T-helper 1 cell treated with Interleukin-12 subunit alpha and Interleukin-12 subunit beta and Interleukin-4 antibody, amounts not matched to agents 30 ng/mL and 1 ng/mL, for 36 hours (primary cell): Measurements from ENCODE around the gene NAA16. TPM values are rescaled to one million over a fixed set of nuclear protein-coding genes. Genes with fewer than 3 reads are reported as not detected.
"Not testable (repeated sequence)": the region's sequence is repeated elsewhere in the genome, so short reads cannot be mapped to it uniquely, and the experiment has no call there.

Experiments
- intact Hi-C: fragments of 100-400 bp; cut with micrococcal nuclease; formaldehyde crosslinking; loops from one replicate; pipeline ENCODE4 v1.15.1; 2024
- total RNA-seq: library from RNA; stranded (reverse); gene quantifications from 2 replicates; pipeline ENCODE4 v1.2.3, GENCODE V29; 2022

The NAA16 gene
- total RNA-seq, result 29.8 and 31.7 TPM in 2 replicates

GRCh38 chr13:41310963-41311405 is at the start of gene NAA16:
NAA16 (plus strand) TSS chr13:41311267; CDS start chr13:41311529, 262 bp downstream.
- intact Hi-C loops, result loop anchor here (1.0 to 5.0 kb wide), 11 partner anchors 42 to 960 kb away; partner anchors contain the start of genes DGKH, KBTBD6, KBTBD7 and MTRF1

DNA sequence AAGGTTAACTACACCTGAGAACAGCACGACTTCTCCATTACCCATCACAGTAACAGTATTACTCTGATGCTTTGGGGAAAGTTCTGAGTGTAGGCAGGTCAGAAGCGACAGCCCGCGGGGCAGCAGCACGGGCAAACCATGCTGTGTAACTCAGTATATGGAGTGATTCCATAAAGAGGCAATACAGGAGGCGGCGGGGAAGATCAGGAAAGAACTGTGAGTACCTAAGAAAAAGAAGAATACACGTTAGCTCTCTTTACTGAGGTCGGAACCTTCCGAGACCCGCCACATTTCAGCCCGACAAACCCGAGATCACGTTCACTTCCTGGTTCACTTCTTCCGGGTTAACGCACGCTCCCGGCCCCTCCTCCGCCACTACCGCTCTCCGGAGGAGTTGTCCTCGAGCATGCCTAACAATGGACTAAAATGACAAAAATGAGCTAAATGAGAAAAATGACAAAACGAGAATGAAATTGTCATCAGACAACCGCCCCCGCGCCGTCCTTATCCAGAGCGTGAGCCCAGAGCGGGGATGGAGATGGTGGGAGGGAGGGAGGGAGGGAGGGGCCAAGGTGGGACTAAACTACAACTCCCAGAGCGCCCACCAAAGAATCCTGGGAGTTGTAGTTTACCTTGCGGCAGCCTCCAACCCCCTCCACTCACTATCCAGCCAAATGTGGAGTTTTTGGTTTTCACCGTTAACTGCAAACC is 47.7 kb upstream of the NAA16 start, which contains the start of gene MTRF1:
Gene MTRF1 (minus strand): TSS at position 316 of the 711 bp plus-strand sequence. CDS start 2,669 bp downstream, outside the sequence.
- intact Hi-C loops, result loop anchor here (1.0 to 5.0 kb wide), 13 partner anchors 48 to 1608 kb away; partner anchors contain the start of genes COG6, ELF1, KBTBD6 and KBTBD7

DNA sequence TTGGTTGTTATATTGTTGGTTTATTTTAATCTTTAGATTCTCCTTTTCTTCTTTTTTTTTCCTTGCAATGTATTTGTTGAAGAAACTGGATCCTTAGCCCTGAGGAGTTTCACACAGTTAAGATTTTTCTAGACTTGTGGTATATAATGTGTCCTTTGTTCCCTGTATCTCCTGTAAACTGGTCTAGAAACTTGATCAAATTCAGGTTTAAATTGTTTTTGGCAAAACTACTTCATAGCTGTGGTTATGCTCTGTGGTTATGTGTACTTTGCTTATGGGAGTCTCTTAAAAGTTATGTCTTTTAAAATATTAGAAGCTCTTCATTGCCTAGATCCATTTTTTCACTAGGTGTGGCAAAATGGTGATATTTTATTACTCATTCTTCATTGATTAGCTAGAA is 44.0 kb upstream of the NAA16 start:
- intact Hi-C loops, result no loop called here

DNA sequence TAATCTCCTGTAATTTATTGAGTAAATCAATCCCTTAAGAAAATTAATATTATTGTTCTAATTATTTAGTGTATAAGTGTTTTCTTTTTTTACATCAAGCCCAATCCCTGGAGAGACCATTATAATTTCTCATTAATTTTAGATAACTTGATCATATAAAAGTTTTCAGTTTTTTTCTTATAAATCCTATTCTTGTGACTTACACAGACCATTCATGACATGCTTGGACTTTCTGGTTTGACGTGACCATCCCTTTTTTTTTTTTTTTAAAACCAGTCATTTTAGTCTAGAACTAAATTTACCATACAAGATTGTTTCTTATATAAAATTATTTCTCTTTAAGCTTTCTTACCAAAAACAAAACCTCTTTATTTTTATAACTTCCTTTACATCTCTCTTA is 42.3 kb upstream of the NAA16 start:
- intact Hi-C loops, result loop anchor here (2.0 kb wide), 1 partner anchor 18 kb away; no protein-coding TSS in a partner anchor

DNA sequence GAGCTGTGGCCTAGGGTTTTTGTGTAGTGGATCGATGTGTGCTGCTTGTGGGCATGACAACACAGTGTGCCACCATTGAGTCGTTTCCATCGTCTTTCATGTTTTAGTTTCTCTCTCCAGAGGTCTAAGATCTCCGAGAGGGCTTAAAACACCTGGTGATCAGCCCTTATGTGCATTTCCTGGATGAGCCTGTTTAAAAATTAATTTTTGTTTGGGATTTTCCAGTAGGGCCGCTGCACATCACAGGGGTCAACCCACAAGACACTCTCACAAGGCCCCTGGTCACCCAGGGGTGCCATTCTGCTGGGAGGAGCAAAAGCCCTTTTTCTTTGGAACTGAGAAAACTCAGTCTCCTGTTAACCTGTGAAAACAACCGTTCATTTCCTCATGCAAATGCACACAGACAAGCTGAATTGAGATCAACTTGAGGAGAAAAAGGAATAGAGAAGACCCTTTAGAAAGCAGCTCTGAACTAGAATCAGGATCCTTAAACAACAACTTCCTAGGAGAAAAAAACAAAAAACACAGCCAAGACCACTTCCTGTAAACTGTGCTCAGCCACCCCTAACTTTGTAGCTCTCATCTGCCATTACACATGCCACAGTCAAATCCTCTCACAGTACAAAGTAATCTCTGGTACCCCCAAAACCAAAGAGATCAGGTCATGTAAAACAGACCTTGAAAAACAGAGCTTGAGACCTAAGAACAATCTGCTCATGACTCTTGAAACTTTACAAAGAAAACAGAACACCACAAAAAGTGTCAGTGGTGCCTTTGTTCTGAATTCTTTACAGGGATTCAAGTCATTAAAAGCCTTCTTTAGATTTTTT is 39.4 kb upstream of the NAA16 start:
- intact Hi-C loops, result no loop called here

DNA sequence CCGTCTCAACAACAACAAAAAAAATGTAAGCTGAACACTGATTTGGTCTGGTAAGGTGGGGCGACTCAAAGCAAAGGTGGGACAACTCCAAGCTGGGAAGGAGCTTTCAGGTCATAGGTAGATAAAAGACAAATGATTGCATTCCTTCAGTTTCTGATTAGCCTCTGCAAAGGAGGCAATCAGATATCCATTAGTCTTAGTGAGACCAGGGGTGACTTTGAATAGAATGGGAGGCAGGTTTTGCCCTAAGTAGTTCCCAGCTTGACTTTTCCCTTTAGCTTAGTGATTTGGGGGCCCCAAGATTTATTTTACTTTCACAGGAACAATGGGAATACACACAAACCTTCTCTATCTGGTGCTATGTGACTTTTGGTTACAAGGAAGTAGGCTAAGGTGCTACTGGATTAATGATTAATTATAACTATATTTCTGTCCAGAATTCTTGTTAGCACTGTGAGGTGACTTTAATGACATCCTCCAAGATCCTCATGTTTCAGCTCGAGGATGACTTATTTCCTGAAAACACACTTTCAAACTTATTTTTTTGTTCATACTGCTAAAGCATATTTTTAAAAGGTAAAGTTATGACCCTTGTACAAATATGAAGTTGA is 37.1 kb upstream of the NAA16 start:
- intact Hi-C loops, result no loop called here

- intact Hi-C loops, result no loop called here
Observed at GRCh38 chr13:41274881-41275280, 36.2 kb upstream of the NAA16 start.

DNA sequence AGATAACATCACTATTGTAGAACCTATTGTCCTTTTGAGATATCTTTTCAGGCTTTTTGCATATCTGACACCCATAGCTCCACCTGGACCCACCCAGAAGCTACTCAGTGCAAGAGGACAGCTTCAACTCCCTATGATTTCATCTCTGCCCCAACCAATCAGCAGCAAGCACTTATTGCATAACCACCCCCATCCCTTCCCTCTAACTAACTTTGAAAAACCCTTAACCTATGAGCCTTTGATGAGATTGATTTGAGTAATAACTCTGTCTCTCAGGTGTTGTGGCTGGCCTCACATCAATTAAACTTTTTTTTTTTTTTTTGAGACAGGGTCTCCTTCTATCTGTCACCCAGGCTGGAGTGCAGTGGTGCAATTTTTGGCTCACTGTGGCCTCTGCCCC is 34.2 kb upstream of the NAA16 start:
- intact Hi-C loops, result no loop called here

DNA sequence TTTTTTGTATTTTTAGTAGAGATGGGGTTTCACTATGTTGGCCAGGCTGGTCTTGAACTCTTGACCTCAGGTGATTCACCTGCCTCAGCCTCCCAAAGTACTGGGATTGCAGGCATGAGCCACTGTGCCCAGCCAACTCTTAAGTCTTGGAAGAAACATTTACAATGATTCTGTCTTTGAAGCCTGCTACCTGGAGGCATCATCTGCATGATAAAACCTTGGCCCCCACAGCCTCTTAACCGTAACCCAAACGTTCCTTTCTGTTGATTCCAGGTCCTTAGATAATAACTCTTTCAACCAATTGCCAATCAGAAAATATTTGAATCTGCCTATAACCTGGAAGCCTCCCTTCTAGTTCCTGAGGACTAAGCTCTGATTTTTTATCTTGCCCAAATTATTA is 31.9 kb upstream of the NAA16 start:
- intact Hi-C loops, result not testable (repeated sequence)

DNA sequence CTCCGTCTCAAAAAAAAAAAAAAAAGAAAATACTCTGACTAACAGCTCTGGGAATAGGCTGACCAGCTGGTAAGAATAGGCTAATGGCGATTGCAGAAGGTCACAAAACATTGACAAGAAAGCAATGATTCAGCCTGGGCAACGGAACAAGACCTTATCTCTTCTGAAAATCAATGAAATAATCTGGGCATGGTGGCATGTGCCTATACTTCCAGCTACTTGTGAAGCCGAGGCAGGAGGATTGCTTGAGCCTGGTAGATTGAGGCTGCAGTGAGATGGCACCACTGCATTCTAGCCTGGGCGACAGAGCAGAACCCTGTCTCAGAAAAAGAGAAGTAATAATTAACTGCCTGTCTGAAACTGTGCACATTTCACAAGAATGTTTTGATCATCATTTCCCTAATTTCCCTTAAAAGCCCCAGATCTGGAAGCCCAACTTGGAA is 28.9 kb upstream of the NAA16 start:
- intact Hi-C loops, result no loop called here

DNA sequence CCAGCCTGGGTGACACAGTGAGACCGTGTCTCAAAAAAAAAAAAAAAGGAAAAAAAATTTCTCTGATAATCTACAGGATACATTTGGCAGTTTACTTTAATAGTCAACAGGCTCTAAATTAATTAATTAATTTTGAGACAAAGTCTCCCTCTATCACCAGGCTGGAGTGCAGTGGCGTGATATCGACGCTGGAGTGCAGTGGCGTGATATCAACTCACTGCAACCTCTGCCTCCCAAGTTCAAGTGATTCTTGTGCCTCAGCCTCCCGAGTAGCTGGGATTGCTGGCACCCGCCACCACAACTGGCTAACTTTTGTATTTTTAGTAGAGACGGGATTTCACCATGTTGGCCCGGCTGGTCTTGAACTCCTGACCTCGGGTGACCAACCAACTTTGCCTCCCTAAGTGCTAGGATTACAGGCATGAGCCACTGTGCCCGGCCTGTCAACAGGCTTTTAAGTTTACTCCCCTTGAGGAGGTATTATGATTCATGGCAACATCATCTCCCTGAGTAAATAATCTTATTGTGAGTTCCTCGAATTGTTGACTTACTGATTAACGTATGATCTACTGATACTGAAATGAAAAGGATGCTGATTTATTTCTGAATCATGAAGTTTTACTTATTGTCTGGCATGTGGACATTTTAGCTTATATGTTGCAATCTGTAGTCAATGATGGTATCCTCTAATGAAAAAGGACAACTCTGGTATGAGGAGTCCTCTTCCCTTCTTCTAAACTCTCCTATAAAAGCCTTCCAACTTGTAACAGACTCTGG is 26.4 kb upstream of the NAA16 start:
- intact Hi-C loops, result no loop called here

GRCh38 chr13:41286370-41286769 is 24.7 kb upstream of the NAA16 start:
- intact Hi-C loops, result loop anchor here (2.0 kb wide), 1 partner anchor 18 kb away; no protein-coding TSS in a partner anchor

GRCh38 chr13:41289463-41289881 is 21.6 kb upstream of the NAA16 start:
- intact Hi-C loops, result no loop called here

DNA sequence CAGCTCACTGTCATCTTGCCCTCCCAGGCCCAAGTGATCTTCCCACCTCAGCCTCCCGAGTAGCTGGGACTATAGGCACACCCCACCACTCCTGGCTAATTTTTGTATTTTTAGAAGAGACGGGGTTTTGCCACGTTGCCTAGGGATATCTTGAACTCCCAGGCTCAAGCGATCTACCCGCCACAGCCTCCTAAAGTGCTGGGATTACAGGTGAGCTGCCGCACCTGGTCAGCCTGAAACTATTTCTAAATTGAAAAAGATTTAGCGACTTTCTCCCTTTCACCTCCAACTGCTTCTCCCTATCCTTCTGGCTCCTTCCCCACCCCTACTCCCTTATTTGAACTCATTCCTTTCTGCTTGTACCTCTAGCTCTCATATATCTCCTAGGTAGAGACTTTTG is 19.8 kb upstream of the NAA16 start:
- intact Hi-C loops, result no loop called here

- intact Hi-C loops, result no loop called here
Observed at GRCh38 chr13:41293272-41293671, 17.8 kb upstream of the NAA16 start.

- intact Hi-C loops, result no loop called here
Observed at GRCh38 chr13:41294914-41295313, 16.2 kb upstream of the NAA16 start.

DNA sequence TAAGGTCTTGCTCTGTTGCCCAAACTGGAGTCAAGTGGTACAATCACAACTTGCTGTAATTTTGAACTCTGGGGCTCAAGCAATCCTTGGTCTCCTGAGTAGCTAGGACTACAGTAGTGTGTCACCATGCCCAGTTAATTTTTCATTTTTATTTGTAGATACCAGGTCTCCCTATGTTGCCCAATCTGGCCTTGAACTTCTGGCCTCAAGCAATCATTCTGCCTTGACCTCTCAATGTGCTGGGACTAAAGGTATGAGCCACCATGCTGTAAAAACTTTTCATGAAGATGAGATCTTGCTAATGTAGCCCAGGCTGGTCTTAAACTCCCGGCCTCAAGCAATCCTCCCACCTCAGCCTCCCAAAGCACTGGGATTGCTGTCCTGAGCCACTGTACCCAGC is 15.1 kb upstream of the NAA16 start:
- intact Hi-C loops, result no loop called here

- intact Hi-C loops, result no loop called here
Observed at GRCh38 chr13:41296879-41297646, 14.0 kb upstream of the NAA16 start.

GRCh38 chr13:41299316-41300094 is 11.6 kb upstream of the NAA16 start:
- intact Hi-C loops, result no loop called here
